Activated CD4-positive, alpha-beta T cell treated with anti-CD3 and anti-CD28 coated beads, Interleukin-2, amount 10 ng/mL, durations not matched to agents 7 days and 5 days (primary cell): ENCODE data around the gene CASS4. TPM values are rescaled to one million over a fixed set of nuclear protein-coding genes. Genes with fewer than 3 reads are reported as not detected.
"Not testable (repeated sequence)": the region's sequence is repeated elsewhere in the genome, so short reads cannot be mapped to it uniquely, and the experiment has no call there.

Source experiments
- CTCF ChIA-PET: fragments of 350-600 bp; sonication (Branson Sonifier 250); formaldehyde crosslinking; loops from one replicate; lab custom pipeline; 2021; ENCODE audit warnings: antibody characterized with exemption; lab: Charles Lee
- POLR2A ChIA-PET: fragments of 350-600 bp; sonication (Branson Sonifier 250); formaldehyde crosslinking; loops from one replicate; lab custom pipeline; 2021; ENCODE audit warnings: antibody characterized with exemption; lab: Charles Lee
- DNase-seq: peaks from one replicate; pipeline ENCODE4 v3.0.0-alpha.2; 2020
- H3K27ac Mint-ChIP-seq: one replicate; pipeline ENCODE4 v1.8.0; 2021; ENCODE audit warnings: mild to moderate bottlenecking, moderate library complexity, mixed read lengths
- H3K27me3 Mint-ChIP-seq: one replicate; pipeline ENCODE4 v1.8.0; 2021; ENCODE audit warnings: mixed read lengths
- H3K36me3 Mint-ChIP-seq: one replicate; pipeline ENCODE4 v1.8.0; 2021; ENCODE audit warnings: low read depth, mixed read lengths
- H3K4me1 Mint-ChIP-seq: one replicate; pipeline ENCODE4 v1.8.0; 2021; ENCODE audit warnings: mixed read lengths
- H3K4me3 Mint-ChIP-seq: one replicate; pipeline ENCODE4 v1.8.0; 2021; ENCODE audit warnings: mild to moderate bottlenecking, moderate library complexity, mixed read lengths
- H3K9me3 Mint-ChIP-seq: one replicate; pipeline ENCODE4 v1.8.0; 2021; ENCODE audit warnings: mixed read lengths
- total RNA-seq, 2 experiments: library from RNA; stranded (reverse); gene quantifications; one replicate each; pipeline ENCODE4 v1.2.3, GENCODE V29; 2021

The CASS4 gene
- total RNA-seq, 2 experiments from 2014 or later = 8.6 to 9.0 TPM

DNA sequence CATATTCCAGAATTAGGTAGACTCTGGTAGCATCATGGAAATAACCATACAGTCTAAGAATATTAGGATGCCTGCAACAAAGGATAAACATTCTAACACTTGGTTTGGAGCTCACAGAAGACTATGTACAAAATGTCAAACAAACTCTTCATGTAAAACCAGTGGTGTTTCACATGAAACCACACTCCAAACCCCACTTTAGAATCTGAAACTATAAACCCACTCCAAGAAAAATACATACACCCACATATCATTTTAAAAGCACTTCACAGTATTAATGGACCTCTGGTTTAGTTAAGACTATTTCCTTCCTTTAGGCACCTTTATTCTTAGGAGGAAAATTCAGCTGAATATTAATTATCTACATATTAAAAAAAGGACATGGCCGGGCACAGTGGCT is 30.6 kb upstream of the CASS4 start:
- Mint-ChIP-seq H3K27me3 (no peaks in the 10 kb centered on the region), H3K36me3 (peaks cover 75% of the 10 kb centered on the region), H3K4me1 (peaks cover 58% of the 10 kb centered on the region), H3K4me3 (no peak overlapping the region), H3K9me3 (no peaks in the 10 kb centered on the region), H3K27ac (no peak overlapping the region)
- ChIA-PET POLR2A (no interaction called here), CTCF (interaction anchor here (1.4 kb wide), 1 partner anchor 43 kb away, joined by 3 read pairs; no protein-coding TSS in a partner anchor)
- DNase-seq = no peak

GRCh38 chr20:56382696-56383095 is 29.4 kb upstream of the CASS4 start:
- no peaks in the 10 kb centered on the region for H3K9me3 Mint-ChIP-seq
- DNase-seq = no peak
- H3K4me3 Mint-ChIP-seq = no peak overlapping the region
- peaks cover 56% of the 10 kb centered on the region for H3K4me1 Mint-ChIP-seq
- H3K36me3 Mint-ChIP-seq = peaks cover 73% of the 10 kb centered on the region
- POLR2A ChIA-PET = no interaction called here
- H3K27ac Mint-ChIP-seq = no peak overlapping the region
- H3K27me3 Mint-ChIP-seq = no peaks in the 10 kb centered on the region
- CTCF ChIA-PET = interaction anchor here (1.4 kb wide), 1 partner anchor 9 kb away, joined by 5 read pairs; the partner anchor contains the start of genes AURKA and CSTF1

DNA sequence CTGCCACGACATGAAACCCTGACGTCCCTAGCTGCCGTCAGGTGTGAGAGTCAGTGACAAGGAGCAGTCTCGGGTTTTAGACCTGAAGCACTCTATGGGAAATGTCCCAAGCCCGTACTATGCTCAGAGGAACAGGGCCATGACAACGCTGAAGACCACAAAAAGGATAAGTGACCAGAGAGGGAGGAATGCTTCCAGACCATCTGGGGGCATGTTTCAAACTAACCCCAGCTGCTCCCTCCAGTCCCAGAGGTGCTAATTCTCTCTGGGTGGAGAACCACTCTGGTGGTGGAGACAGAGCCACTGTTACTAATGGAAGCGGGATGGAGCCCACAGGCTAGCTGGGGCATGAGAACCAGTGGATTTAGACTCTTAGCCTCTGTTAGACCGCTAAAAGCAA is 28.7 kb upstream of the CASS4 start:
- Mint-ChIP-seq H3K4me3 (no peak overlapping the region), H3K27me3 (no peaks in the 10 kb centered on the region), H3K36me3 (peaks cover 73% of the 10 kb centered on the region), H3K4me1 (peaks cover 53% of the 10 kb centered on the region), H3K9me3 (no peaks in the 10 kb centered on the region), H3K27ac (no peak overlapping the region)
- ChIA-PET POLR2A (no interaction called here), CTCF (interaction anchor here (1.1 to 1.4 kb wide), 2 partner anchors 9 to 11 kb away, joined by 3 to 5 read pairs; partner anchors contain the start of genes AURKA and CSTF1)
- DNase-seq = no peak

GRCh38 chr20:56385130-56385529 is 26.9 kb upstream of the CASS4 start:
- Mint-ChIP-seq H3K9me3 (no peaks in the 10 kb centered on the region), H3K27me3 (no peaks in the 10 kb centered on the region), H3K4me3 (no peak overlapping the region), H3K36me3 (peaks cover 77% of the 10 kb centered on the region), H3K27ac (no peak overlapping the region), H3K4me1 (peaks cover 64% of the 10 kb centered on the region)
- ChIA-PET CTCF (no interaction called here), POLR2A (no interaction called here)
- no peak for DNase-seq

- no peak for DNase-seq
- H3K9me3 Mint-ChIP-seq = no peaks in the 10 kb centered on the region
- H3K36me3 Mint-ChIP-seq = peaks cover 75% of the 10 kb centered on the region
- peak overlapping the region; percentile 41 for H3K27ac Mint-ChIP-seq
- H3K4me3 Mint-ChIP-seq = no peak overlapping the region
- POLR2A ChIA-PET = no interaction called here
- H3K4me1 Mint-ChIP-seq = peaks cover 68% of the 10 kb centered on the region
- CTCF ChIA-PET = interaction anchor here (1.6 to 2.3 kb wide), 2 partner anchors 8 to 14 kb away, joined by 4 to 5 read pairs; no protein-coding TSS in a partner anchor
- H3K27me3 Mint-ChIP-seq = no peaks in the 10 kb centered on the region
These were observed 25.8 kb upstream of the CASS4 start for GRCh38 chr20:56386219-56386618.

- DNase-seq = no peak
- Mint-ChIP-seq H3K36me3 (peaks cover 58% of the 10 kb centered on the region), H3K4me3 (no peak overlapping the region), H3K4me1 (peaks cover 56% of the 10 kb centered on the region), H3K9me3 (no peaks in the 10 kb centered on the region), H3K27ac (no peak overlapping the region), H3K27me3 (no peaks in the 10 kb centered on the region)
- CTCF ChIA-PET = no interaction called here
- POLR2A ChIA-PET = no interaction called here
These were observed 23.2 kb upstream of the CASS4 start for GRCh38 chr20:56388882-56389281.

- H3K36me3 Mint-ChIP-seq = peaks cover 55% of the 10 kb centered on the region
- DNase-seq = no peak
- H3K27ac Mint-ChIP-seq = peak overlapping the region; percentile 5
- H3K4me1 Mint-ChIP-seq = peaks cover 61% of the 10 kb centered on the region
- H3K27me3 Mint-ChIP-seq = no peaks in the 10 kb centered on the region
- peak overlapping the region; percentile 45 for H3K4me3 Mint-ChIP-seq
- POLR2A ChIA-PET = no interaction called here
- no peaks in the 10 kb centered on the region for H3K9me3 Mint-ChIP-seq
- CTCF ChIA-PET = no interaction called here
These were observed 22.3 kb upstream of the CASS4 start for GRCh38 chr20:56389807-56390206.

- H3K4me3 Mint-ChIP-seq, H3K27ac Mint-ChIP-seq, DNase-seq, H3K27me3 Mint-ChIP-seq, H3K9me3 Mint-ChIP-seq, POLR2A ChIA-PET: not testable (repeated sequence)
- H3K4me1 Mint-ChIP-seq = peaks cover 62% of the 10 kb centered on the region
- CTCF ChIA-PET = interaction anchor here (0.7 to 0.9 kb wide), 3 partner anchors 10 to 943 kb away, joined by 3 to 4 read pairs (median 3); no protein-coding TSS in a partner anchor
- H3K36me3 Mint-ChIP-seq = peaks cover 55% of the 10 kb centered on the region
These were observed 21.7 kb upstream of the CASS4 start for GRCh38 chr20:56390396-56390795.

DNA sequence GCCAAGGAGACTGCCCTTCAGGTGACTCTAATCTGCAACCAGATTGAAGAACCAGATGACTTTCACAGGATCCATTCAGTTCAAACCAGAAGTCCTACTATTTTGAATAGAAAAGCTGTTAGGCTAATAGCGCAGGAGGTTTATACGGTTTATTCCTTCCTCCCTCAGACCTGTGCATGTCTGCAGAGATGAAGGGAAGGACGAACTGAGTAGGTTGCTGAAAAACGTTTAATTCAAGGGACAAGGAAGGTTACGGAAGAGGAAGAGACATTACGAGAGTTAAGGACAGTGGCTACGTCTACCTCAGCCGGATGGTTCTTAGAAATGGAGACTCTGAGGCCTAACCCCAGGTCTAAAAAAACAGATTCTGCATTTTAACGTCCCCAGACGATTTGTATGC is 21.0 kb upstream of the CASS4 start:
- POLR2A ChIA-PET = interaction anchor here (1.0 kb wide), 1 partner anchor 21 kb away, joined by 3 read pairs; the partner anchor contains the start of gene CASS4
- H3K9me3 Mint-ChIP-seq = no peaks in the 10 kb centered on the region
- H3K4me3 Mint-ChIP-seq = no peak overlapping the region
- H3K4me1 Mint-ChIP-seq = peaks cover 62% of the 10 kb centered on the region
- H3K27ac Mint-ChIP-seq = no peak overlapping the region
- no peaks in the 10 kb centered on the region for H3K27me3 Mint-ChIP-seq
- peaks cover 56% of the 10 kb centered on the region for H3K36me3 Mint-ChIP-seq
- CTCF ChIA-PET = interaction anchor here (0.7 to 0.9 kb wide), 2 partner anchors 9 to 89 kb away, joined by 3 to 4 read pairs; no protein-coding TSS in a partner anchor
- no peak for DNase-seq

GRCh38 chr20:56391596-56392131 is 20.4 kb upstream of the CASS4 start:
- DNase-seq = no peak
- Mint-ChIP-seq H3K4me1 (peaks cover 58% of the 10 kb centered on the region), H3K27me3 (no peaks in the 10 kb centered on the region), H3K27ac (no peak overlapping the region), H3K4me3 (no peak overlapping the region), H3K36me3 (peaks cover 53% of the 10 kb centered on the region), H3K9me3 (no peaks in the 10 kb centered on the region)
- POLR2A ChIA-PET = interaction anchor here (0.7 to 1.0 kb wide), 2 partner anchors 20 to 77 kb away, joined by 3 read pairs; partner anchors contain the start of genes CASS4 and RTF2
- CTCF ChIA-PET = interaction anchor here (0.7 to 1.2 kb wide), 7 partner anchors 9 to 63 kb away, joined by 3 to 5 read pairs (median 3); no protein-coding TSS in a partner anchor

DNA sequence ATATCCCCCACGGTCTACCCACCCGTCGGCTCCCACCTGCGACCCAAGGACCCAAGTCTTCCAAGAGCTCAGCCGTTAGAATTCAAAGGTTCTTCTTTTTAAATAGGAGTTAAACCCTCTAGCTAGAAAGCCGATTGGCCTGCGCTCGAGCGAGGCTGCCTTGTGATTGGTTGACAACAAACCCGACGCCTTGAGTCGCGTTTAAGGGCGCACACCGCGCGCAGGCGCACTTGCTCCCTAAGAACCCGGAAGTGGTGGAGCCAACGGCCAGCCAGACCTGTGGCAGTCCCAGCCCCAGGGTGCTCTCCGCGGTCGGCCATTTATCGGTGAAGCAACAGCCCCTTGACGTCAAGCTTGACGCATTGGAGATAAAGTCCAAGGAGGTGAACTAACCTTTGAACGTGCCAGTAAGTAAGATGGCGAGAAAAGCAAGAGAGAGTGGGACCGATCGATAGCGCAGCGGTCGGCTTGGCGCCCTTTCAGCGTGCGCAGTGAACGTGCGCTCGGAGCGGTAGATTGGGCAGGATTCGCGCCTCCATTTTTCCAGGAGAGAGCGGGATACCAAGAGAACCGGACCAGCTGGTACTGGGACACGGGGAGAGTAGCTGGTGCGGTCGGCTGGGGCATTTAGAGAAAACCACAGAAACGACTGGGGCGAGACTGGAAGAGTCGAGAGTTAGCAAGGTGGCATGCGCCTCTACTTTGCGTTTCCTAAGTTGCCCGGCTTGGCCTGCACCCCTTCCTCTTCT is 19.8 kb upstream of the CASS4 start, which contains the start of the genes AURKA and CSTF1:
TSS of gene AURKA (minus strand) at position 84 of the 749 bp plus-strand sequence. CDS start 4,018 bp downstream, outside the sequence.
TSS of gene CSTF1 (plus strand) at position 514 of the 749 bp plus-strand sequence. CDS start 2,908 bp downstream, outside the sequence.
- no peak within 1 kb of the TSS for H3K4me3 Mint-ChIP-seq
- H3K9me3 Mint-ChIP-seq = no peaks in the 10 kb centered on the region
- CTCF ChIA-PET = interaction anchor here (0.7 to 1.2 kb wide), 8 partner anchors 10 to 63 kb away, joined by 3 to 5 read pairs (median 3); partner anchors contain the start of gene FAM210B
- peak; percentile 99 for DNase-seq
- no peak within 1 kb of the TSS for H3K27ac Mint-ChIP-seq
- POLR2A ChIA-PET = interaction anchor here (0.6 to 1.4 kb wide), 5 partner anchors 20 to 76 kb away, joined by 3 read pairs; partner anchors contain the start of genes CASS4 and RTF2
- H3K4me1 Mint-ChIP-seq = peaks cover 59% of the 10 kb centered on the region
- peaks cover 56% of the 10 kb centered on the region for H3K36me3 Mint-ChIP-seq
- H3K27me3 Mint-ChIP-seq = no peaks in the 10 kb centered on the region

- Mint-ChIP-seq H3K27me3 (no peaks in the 10 kb centered on the region), H3K27ac (no peak overlapping the region), H3K4me1 (peaks cover 59% of the 10 kb centered on the region), H3K9me3 (no peaks in the 10 kb centered on the region), H3K4me3 (no peak overlapping the region), H3K36me3 (peaks cover 58% of the 10 kb centered on the region)
- POLR2A ChIA-PET = interaction anchor here (1.4 kb wide), 1 partner anchor 24 kb away, joined by 3 read pairs; no protein-coding TSS in a partner anchor
- CTCF ChIA-PET = interaction anchor here (0.8 to 1.2 kb wide), 2 partner anchors 21 to 34 kb away, joined by 3 to 4 read pairs; partner anchors contain the start of gene FAM210B
- DNase-seq = peak; percentile 32
These were observed 19.1 kb upstream of the CASS4 start for GRCh38 chr20:56392881-56393482.
